WTC11 (cell line): ENCODE measurements around the gene SLC41A3. TPM values are rescaled to one million over a fixed set of nuclear protein-coding genes. Genes with fewer than 3 reads are reported as not detected.

Experiments
- ATAC-seq: fragments of 200-7000 bp; cut with Tn5 transposase; 2 replicates; pipeline ENCODE4 v1.10.0; 2021; ENCODE audit warnings: mild to moderate bottlenecking, moderate library complexity
- CTCF ChIA-PET: fragments of 300-600 bp; sonication (Branson Sonifier 250); formaldehyde crosslinking; loops from one replicate; lab custom pipeline; 2021; ENCODE audit warnings: antibody characterized with exemption; lab: Charles Lee
- POLR2A ChIA-PET: fragments of 350-600 bp; sonication (Branson Sonifier 250); formaldehyde crosslinking; loops from one replicate; lab custom pipeline; 2021; ENCODE audit warnings: antibody characterized with exemption; lab: Charles Lee
- DNase-seq: peaks from one replicate; pipeline ENCODE4 v3.0.0; 2021; ENCODE audit warnings: low spot score
- H3K27ac Mint-ChIP-seq: 2 replicates; pipeline ENCODE4 v1.8.0; 2021; ENCODE audit warnings: mixed read lengths
- H3K27me3 Mint-ChIP-seq: 2 replicates; pipeline ENCODE4 v1.8.0; 2021; ENCODE audit warnings: low read depth, mild to moderate bottlenecking, moderate library complexity, mixed read lengths
- H3K36me3 Mint-ChIP-seq: 2 replicates; pipeline ENCODE4 v1.8.0; 2021; ENCODE audit warnings: mixed read lengths
- H3K4me1 Mint-ChIP-seq: 2 replicates; pipeline ENCODE4 v1.8.0; 2022; ENCODE audit warnings: mixed read lengths
- H3K4me3 Mint-ChIP-seq: 2 replicates; pipeline ENCODE4 v1.8.0; 2021; ENCODE audit warnings: mild to moderate bottlenecking, moderate library complexity, mixed read lengths
- H3K9me3 Mint-ChIP-seq: 2 replicates; pipeline ENCODE4 v1.8.0; 2021; ENCODE audit warnings: mixed read lengths
- AFF4 ChIP-seq: sonication (generic); formaldehyde crosslinking; IDR thresholded peaks from 2 replicates; pipeline ENCODE4 v1.8.1; 2023; ENCODE audit warnings: mild to moderate bottlenecking, missing genetic modification reagents, borderline replicate concordance
- AR ChIP-seq: fragments of 250-450 bp; sonication (Bioruptor Pico); IDR thresholded peaks from 2 replicates; pipeline ENCODE4 v1.9.0; 2021; ENCODE audit warnings: mild to moderate bottlenecking
- CREB1 ChIP-seq: sonication (generic); formaldehyde crosslinking; IDR thresholded peaks from 2 replicates; pipeline ENCODE4 v1.8.0; 2023; ENCODE audit warnings: mild to moderate bottlenecking, missing genetic modification reagents
- EMX1 ChIP-seq: fragments of 250-450 bp; sonication (Bioruptor Pico); IDR thresholded peaks from 2 replicates; pipeline ENCODE4 v1.8.0; 2021; ENCODE audit warnings: mild to moderate bottlenecking
- ERG ChIP-seq: fragments of 250-450 bp; sonication (Bioruptor Pico); IDR thresholded peaks from 2 replicates; pipeline ENCODE4 v1.8.0; 2021; ENCODE audit warnings: mild to moderate bottlenecking
- FOXJ3 ChIP-seq: sonication (generic); formaldehyde crosslinking; IDR thresholded peaks from 2 replicates; pipeline ENCODE4 v1.9.0; 2021; ENCODE audit warnings: missing genetic modification reagents, mild to moderate bottlenecking, borderline replicate concordance
- FOXP4 ChIP-seq: sonication (generic); formaldehyde crosslinking; IDR thresholded peaks from 2 replicates; pipeline ENCODE4 v1.8.0; 2022; ENCODE audit warnings: mild to moderate bottlenecking, missing genetic modification reagents
- GRHL2 ChIP-seq: fragments of 250-450 bp; sonication (Bioruptor Pico); IDR thresholded peaks from 2 replicates; pipeline ENCODE4 v1.8.0; 2022; ENCODE audit warnings: mild to moderate bottlenecking, moderate library complexity; ENCODE audit not compliant: insufficient replicate concordance, severe bottlenecking
- HMGA2 ChIP-seq: fragments of 250-450 bp; sonication (Bioruptor Pico); IDR thresholded peaks from 2 replicates; pipeline ENCODE4 v1.4.0; 2021; ENCODE audit warnings: mild to moderate bottlenecking, moderate library complexity
- IRF1 ChIP-seq: sonication (generic); formaldehyde crosslinking; IDR thresholded peaks from 2 replicates; pipeline ENCODE4 v1.8.0; 2023; ENCODE audit warnings: missing genetic modification reagents
- JAZF1 ChIP-seq: fragments of 250-450 bp; sonication (Bioruptor Pico); IDR thresholded peaks from 2 replicates; pipeline ENCODE4 v1.9.0; 2021; ENCODE audit warnings: moderate library complexity, mild to moderate bottlenecking, inconsistent platforms
- KAT7 ChIP-seq: sonication (generic); formaldehyde crosslinking; IDR thresholded peaks from 2 replicates; pipeline ENCODE4 v1.8.1; 2023; ENCODE audit warnings: missing genetic modification reagents, mild to moderate bottlenecking, borderline replicate concordance
- MXD4 ChIP-seq: fragments of 250-450 bp; sonication (Bioruptor Pico); IDR thresholded peaks from 2 replicates; pipeline ENCODE4 v1.8.0; 2021; ENCODE audit warnings: mild to moderate bottlenecking, moderate library complexity, borderline replicate concordance
- MYBL2 ChIP-seq: sonication (generic); formaldehyde crosslinking; IDR thresholded peaks from 2 replicates; pipeline ENCODE4 v1.8.1; 2023; ENCODE audit warnings: mild to moderate bottlenecking, moderate library complexity, missing genetic modification reagents
- NR2C2 ChIP-seq: sonication (generic); formaldehyde crosslinking; IDR thresholded peaks from 2 replicates; pipeline ENCODE4 v1.8.0; 2022; ENCODE audit warnings: mild to moderate bottlenecking, missing genetic modification reagents
- NR3C1 ChIP-seq: sonication (generic); formaldehyde crosslinking; conservative IDR thresholded peaks from 2 replicates; pipeline ENCODE4 v1.8.1; 2023; ENCODE audit warnings: low read depth, mild to moderate bottlenecking, missing genetic modification reagents
- SMAD4 ChIP-seq: sonication (generic); formaldehyde crosslinking; IDR thresholded peaks from 2 replicates; pipeline ENCODE4 v1.8.0; 2022; ENCODE audit warnings: mild to moderate bottlenecking, missing genetic modification reagents
- SOX15 ChIP-seq: fragments of 250-450 bp; sonication (Bioruptor Pico); IDR thresholded peaks from 2 replicates; pipeline ENCODE4 v1.9.0; 2021; ENCODE audit warnings: mild to moderate bottlenecking
- TCF7 ChIP-seq: sonication (generic); formaldehyde crosslinking; IDR thresholded peaks from 2 replicates; pipeline ENCODE4 v1.8.0; 2022; ENCODE audit warnings: mild to moderate bottlenecking, low read depth, missing genetic modification reagents, moderate library complexity
- ZNF121 ChIP-seq: sonication (generic); formaldehyde crosslinking; IDR thresholded peaks from 2 replicates; pipeline ENCODE4 v1.8.0; 2023; ENCODE audit warnings: missing genetic modification reagents
- ZNF138 ChIP-seq: sonication (generic); formaldehyde crosslinking; conservative IDR thresholded peaks from 2 replicates; pipeline ENCODE4 v1.8.1; 2022; ENCODE audit warnings: mild to moderate bottlenecking, moderate library complexity, missing genetic modification reagents
- ZNF219 ChIP-seq: sonication (generic); formaldehyde crosslinking; IDR thresholded peaks from 2 replicates; pipeline ENCODE4 v1.8.0; 2023; ENCODE audit warnings: missing genetic modification reagents, mild to moderate bottlenecking, borderline replicate concordance
- ZNF423 ChIP-seq: fragments of 250-450 bp; sonication (Bioruptor Pico); IDR thresholded peaks from 2 replicates; pipeline ENCODE4 v2.1.2; 2022; ENCODE audit warnings: mild to moderate bottlenecking, moderate library complexity
- total RNA-seq: library from RNA; stranded (reverse); gene quantifications from 3 replicates; pipeline ENCODE4 v1.2.3, GENCODE V29; 2021
- TF ChIP-seq, protein P1 (sequence below): sonication (generic); formaldehyde crosslinking; IDR thresholded peaks from 2 replicates; pipeline ENCODE4 v1.8.1; 2022; ENCODE audit warnings: mild to moderate bottlenecking, moderate library complexity, missing genetic modification reagents

The SLC41A3 gene
- total RNA-seq, 1 experiment from 2014 or later, result 28.4 TPM

DNA sequence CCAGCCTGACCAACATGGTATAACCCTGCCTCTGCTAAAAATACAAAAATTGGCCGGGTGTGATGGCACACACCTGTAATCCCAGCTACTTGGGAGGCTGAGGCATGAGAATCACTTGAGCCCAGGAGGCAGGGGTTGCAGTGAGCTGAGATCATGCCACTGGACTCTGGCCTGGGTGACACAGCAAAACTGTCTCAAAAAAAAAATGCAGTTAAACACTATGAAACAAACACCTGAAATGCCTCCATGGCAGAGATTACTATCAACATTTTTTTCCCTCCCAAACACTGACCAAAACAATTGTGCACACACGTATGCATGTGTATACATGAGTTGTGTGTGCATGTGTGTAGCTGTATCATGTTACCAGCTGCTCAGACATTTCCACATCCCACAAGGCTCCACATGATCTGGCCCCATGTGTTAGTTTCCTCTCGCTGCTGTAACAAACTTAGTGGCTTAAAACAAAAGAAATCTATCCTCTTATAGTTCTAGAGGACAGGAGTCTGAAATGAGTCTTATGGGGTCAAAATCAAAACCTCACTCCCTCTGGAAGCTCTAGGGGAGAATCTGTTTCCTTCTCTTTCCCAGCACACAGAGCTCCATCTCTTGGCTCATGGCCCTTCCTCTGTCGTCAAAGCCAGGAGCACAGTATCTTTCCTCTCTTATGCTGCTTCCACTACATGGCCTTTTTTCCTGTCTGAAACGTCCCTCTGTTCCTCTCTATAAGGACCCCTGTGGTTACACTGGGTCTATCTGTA is 34.5 kb downstream of the SLC41A3 start (continued):
- TF ChIP-seq AFF4 (CRISPR knock-in tag) (no peak), GRHL2 (CRISPR knock-in tag) (no peak), FOXP4 (no peak), NR3C1 (CRISPR knock-in tag) (no peak)

DNA sequence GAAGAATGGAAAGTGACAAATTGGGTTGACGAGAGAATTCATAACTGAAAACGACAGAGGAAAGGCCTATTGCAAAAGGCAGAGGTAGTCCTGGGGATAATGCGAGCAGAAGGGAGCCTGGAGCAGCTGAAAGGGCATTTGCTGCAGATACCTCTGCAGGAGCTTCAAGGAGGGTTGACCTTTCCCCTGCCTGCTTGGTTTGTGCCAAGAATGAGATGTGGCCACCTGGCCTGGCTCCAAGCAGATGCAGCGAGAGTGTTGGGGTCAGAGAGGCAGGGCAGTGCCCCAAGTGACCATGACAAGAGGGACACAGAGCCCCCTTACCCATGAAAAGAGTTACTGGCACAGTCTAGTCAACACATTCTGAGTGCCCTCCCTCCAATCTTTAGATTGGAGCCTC is 43.5 kb downstream of the SLC41A3 start:
- Mint-ChIP-seq H3K4me3 (no peak overlapping the region), H3K9me3 (peaks cover 39% of the 10 kb centered on the region), H3K27me3 (peaks cover 9% of the 10 kb centered on the region), H3K27ac (no peak overlapping the region; the same call in 1 of the 2 replicates), H3K4me1 (peaks cover 9% of the 10 kb centered on the region), H3K36me3 (peaks cover 27% of the 10 kb centered on the region)
- TF ChIP-seq TCF7, result no peak
- TF ChIP-seq KAT7 (CRISPR knock-in tag), result no peak
- TF ChIP-seq CREB1 (CRISPR knock-in tag), result no peak
- no peak for TF ChIP-seq ERG (CRISPR knock-in tag)
- no peak for TF ChIP-seq ZNF121 (CRISPR knock-in tag)
- TF ChIP-seq SOX15 (CRISPR knock-in tag), result no peak
- TF ChIP-seq IRF1 (CRISPR knock-in tag), result no peak
- no peak for TF ChIP-seq ZNF423
- TF ChIP-seq, protein P1, sequence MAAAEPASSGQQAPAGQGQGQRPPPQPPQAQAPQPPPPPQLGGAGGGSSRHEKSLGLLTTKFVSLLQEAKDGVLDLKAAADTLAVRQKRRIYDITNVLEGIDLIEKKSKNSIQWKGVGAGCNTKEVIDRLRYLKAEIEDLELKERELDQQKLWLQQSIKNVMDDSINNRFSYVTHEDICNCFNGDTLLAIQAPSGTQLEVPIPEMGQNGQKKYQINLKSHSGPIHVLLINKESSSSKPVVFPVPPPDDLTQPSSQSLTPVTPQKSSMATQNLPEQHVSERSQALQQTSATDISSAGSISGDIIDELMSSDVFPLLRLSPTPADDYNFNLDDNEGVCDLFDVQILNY (CRISPR knock-in tag), result no peak
- TF ChIP-seq MYBL2, result no peak
- no peak for TF ChIP-seq HMGA2 (CRISPR knock-in tag)
- TF ChIP-seq ZNF219 (CRISPR knock-in tag), result no peak
- TF ChIP-seq JAZF1 (CRISPR knock-in tag), result no peak
- TF ChIP-seq NR2C2 (CRISPR knock-in tag), result no peak
- no peak for TF ChIP-seq ZNF138 (CRISPR knock-in tag)
- no peak for TF ChIP-seq SMAD4 (CRISPR knock-in tag)
- no peak for TF ChIP-seq AR
- no peak for TF ChIP-seq MXD4 (CRISPR knock-in tag)
- TF ChIP-seq FOXJ3, result no peak
- no peak for TF ChIP-seq EMX1 (CRISPR knock-in tag)
- ChIA-PET CTCF (no interaction called here), POLR2A (no interaction called here)
- ATAC-seq (no peak), DNase-seq (no peak)
